HCT116 (cell line): Measurements from ENCODE around the gene CALN1.

Experiments used
- CEBPB ChIP-seq: IDR thresholded peaks from 2 replicates; pipeline ENCODE4 v1.6.1; 2012; ENCODE audit warnings: low read depth
- CTCF ChIP-seq, 3 experiments: fragments of 200-600 bp in 1 of 3; sonication (generic) in 1 of 3; IDR thresholded peaks in 2 of 3; conservative IDR thresholded peaks in 1 of 3; 2 replicates each; pipeline ENCODE4 v1.5.1; 2012 to 2017; ENCODE audit warnings: low read depth in 2 of 3, low read length in 2 of 3, antibody characterized with exemption in 1 of 3, borderline replicate concordance in 1 of 3, control low read depth in 1 of 3, mild to moderate bottlenecking in 1 of 3, mixed read lengths in 1 of 3, mixed run types in 1 of 3, moderate library complexity in 1 of 3; ENCODE audit not compliant: insufficient read depth in 1 of 3
- EZH2 ChIP-seq: fragments of 200-600 bp; sonication (generic); IDR thresholded peaks from 2 replicates; pipeline ENCODE4 v1.6.1; 2017; ENCODE audit warnings: antibody characterized with exemption, mixed run types
- MAX ChIP-seq: IDR thresholded peaks from 2 replicates; pipeline ENCODE4 v1.6.1; 2012
- POLR2A ChIP-seq: IDR thresholded peaks from 2 replicates; pipeline ENCODE4 v1.7.0; 2011; ENCODE audit warnings: borderline replicate concordance; ENCODE audit not compliant: insufficient read depth, insufficient read length; ENCODE audit errors: extremely low read depth
- TCF7L2 ChIP-seq: IDR thresholded peaks from 2 replicates; pipeline ENCODE4 v1.7.0; 2011; ENCODE audit warnings: borderline replicate concordance, inconsistent platforms; ENCODE audit not compliant: insufficient read depth, insufficient read length; ENCODE audit errors: extremely low read depth
- YY1 ChIP-seq: IDR thresholded peaks from 2 replicates; pipeline ENCODE4 v1.6.1; 2011; ENCODE audit warnings: low read length, low read depth, moderate library complexity, mild to moderate bottlenecking; ENCODE audit not compliant: insufficient replicate concordance; ENCODE audit errors: extremely low read depth

GRCh38 chr7:71842381-71842780 is 569.8 kb downstream of the CALN1 start:
- TF ChIP-seq TCF7L2 (no peak), CTCF (IDR thresholded peaks at IDR 0.05 in 2 of 3, conservative IDR thresholded peaks at IDR 0.05 in 1 of 3; ENCODE audit: borderline replicate concordance in 1 of 3, insufficient read depth in 1 of 3, low read depth in 2 of 3, low read length in 2 of 3) (no peak), CEBPB (no peak), YY1 (no peak), MAX (no peak), EZH2 (no peak), POLR2A (no peak)
